Activated CD4-positive, alpha-beta T cell treated with anti-CD3 and anti-CD28 coated beads, Interleukin-2, Interleukin-4, amounts not matched to agents 100 ng/mL and 50 ng/mL, durations not matched to agents 16 hours and 8 hours (primary cell): ENCODE results near the gene LAMTOR4.
"Not testable (repeated sequence)": the region's sequence is repeated elsewhere in the genome, so short reads cannot be mapped to it uniquely, and the experiment has no call there.

Source experiments
- DNase-seq: peaks from one replicate; pipeline ENCODE4 v3.0.0-alpha.2; 2020; ENCODE audit warnings: low spot score

The LAMTOR4 gene

DNA sequence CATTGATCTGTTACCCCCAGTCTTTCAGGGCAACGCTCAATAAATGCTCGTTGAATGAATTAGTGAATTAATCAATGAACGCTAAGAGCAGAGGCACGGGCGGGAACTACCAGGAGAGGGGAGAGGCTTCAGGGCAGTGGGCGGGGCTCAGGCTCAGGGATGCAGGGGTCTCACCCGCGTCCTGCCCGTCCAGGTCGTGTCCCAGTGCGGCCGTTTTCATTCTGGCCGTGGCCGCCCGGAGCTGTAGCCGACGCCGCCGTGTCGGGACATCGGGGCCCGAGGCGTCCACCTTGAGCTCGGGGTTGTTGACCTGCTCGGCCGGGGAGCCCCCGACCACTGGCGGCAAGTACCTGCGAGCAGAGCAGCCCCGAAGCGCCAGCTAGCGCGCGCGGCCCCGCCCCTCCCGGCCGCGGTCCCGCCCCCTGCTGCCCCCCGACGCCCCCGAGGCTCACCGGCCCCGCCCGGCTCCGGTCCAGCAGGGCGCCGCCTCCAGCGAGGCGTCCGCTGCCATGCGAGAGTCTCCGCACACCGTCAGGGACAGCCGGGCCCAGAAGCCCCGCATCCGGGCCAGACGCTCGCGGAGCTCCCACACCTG lies 22.5 kb downstream of the LAMTOR4 start:
- no peak for DNase-seq

DNA sequence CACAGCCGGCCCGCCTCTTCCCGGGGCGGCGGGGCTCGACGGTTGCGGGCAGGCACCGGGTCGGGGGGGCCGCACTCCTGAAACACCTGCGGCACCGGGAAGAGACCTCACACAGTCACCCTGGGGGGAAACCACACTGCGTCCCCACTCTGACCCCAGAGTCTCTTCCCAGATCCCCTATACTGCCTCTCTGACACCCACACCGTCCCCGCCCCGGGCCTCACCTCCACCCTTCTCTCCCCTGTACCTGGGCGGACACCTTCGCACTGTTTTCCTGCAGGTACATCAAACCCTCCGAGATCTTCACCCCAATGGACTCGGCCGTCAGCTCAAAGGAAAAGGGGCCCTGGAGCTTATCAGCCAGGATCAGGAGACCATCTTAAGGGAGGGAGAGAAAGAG lies 23.1 kb downstream of the LAMTOR4 start:
- no peak for DNase-seq

DNA sequence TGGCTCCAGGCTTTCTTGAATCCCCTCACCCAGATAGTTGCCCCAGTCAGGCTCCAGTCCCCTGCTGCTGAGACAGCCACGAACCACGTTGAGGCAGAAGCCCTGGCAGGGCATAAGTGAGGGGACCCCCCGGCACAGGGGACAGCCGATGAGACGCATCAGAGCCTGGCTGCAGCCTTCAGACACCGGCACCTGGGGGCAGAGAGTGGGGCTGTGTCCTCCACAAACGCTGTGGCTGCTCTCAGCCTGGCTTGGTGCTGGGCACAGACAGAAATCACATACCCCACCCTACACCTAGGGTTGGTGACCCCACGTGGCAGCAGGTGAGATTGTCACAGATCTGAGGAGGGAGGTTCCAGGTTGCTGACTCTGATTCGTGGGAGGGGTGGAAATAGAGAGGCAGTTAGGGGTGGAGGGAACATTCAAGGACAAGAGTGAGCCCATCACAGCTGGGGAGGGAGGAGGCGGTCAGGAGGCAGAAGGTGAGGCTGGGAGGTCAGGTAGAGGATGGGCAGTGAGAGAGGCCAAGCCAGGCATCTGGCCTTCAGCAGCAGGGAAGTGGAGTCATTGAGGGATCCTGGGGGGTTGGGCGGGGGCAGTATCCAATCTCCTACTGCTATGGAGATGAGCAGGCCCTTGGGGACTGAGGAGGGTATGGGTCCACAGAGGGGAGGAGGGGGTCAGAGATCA lies 25.2 kb downstream of the LAMTOR4 start:
- no peak for DNase-seq

DNA sequence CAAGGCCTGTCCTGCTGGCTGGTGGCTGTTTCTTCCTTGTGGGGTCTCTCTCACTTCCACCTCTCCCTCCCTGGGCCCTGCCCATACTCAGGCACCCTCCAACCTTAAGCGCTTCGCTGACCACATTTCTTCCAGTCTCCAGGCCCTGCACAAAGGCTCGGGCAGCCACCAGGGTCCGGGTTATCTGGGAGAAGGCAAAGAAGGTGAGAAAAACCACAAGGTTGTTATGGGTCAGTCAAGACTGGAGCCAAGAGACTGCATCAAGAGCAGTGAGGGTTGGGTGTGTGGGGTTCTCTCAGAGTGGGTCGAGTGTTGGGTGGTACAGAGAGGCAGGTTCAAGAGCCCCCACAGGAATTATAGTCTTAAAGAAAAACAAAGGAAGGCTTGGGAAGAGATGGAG lies 25.9 kb downstream of the LAMTOR4 start:
- DNase-seq = no peak

DNA sequence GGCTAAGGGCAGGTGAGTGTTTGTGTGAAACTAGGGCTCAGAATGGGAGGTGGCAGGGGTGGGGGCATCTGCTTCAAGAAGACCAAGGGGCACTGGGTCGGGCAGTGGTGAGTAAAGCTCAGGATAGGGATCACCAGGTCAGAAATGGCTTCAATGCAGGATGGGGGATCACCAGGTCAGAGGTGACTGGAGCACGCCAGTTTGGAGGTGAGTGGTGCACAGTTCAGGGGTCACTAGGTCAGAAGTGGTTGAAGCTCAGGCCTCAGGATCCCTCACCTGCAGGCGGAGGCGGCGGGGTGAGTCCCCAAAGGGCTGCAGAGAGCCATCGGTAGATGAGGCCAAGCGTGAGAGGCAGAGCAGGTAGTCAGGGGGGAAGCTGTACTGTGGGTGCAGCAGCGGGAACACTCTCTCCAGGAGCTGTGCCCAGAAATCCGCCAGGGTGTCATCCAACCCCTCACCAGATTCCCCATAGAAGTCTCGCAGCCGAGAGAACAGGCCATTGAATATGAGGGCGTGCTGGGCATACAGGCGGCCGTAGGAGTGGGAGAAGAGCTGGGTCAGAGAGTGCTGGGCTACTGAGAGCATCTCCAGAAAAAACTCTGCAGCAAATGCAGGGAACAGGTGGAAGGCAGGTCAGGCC lies 26.7 kb downstream of the LAMTOR4 start:
- DNase-seq = no peak

DNA sequence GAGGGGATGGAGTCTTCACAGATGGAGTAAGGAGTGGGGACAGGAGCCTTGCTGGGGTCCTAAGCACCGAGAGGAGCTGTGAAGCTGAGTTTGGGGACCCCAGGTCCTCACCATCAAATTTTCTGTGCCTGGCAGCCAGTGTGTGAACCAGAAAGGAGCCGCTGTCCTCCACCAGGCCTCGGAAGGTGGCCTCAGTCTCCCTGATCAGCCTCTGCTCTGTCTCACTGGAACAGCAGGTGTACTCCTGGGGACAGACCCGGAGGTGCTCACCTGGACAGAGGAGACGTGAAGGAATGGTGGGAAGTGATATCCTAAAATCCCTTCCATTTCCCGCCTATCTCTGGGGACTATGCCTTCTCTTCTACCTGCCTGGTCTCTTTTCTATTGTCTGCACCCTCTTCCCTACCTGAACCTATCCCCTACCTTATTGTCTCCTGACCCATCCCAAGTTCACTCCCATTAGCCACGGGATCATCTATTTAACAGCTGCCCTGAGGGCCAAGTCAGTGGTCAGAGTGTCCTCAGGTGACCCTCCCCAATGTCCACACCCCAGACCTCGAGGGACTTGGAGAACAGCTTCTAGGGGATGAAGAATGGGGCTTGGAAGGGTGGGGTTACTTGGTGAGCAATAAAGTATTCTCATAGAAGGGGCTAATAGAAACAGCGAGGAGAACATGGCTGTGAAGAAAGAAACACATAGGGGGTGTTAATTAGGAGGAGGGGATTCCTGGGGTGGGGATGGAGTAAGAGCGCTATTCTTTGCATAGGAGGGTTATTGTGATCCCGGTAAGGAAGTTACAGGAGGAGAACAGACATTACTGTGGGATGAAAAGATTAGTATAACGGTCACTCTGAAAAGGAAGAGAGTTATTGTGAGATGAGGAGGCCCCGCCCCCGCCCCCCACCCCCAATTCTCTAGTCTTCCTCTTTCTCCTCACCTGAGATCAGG lies 27.7 kb downstream of the LAMTOR4 start:
- no peak for DNase-seq

DNA sequence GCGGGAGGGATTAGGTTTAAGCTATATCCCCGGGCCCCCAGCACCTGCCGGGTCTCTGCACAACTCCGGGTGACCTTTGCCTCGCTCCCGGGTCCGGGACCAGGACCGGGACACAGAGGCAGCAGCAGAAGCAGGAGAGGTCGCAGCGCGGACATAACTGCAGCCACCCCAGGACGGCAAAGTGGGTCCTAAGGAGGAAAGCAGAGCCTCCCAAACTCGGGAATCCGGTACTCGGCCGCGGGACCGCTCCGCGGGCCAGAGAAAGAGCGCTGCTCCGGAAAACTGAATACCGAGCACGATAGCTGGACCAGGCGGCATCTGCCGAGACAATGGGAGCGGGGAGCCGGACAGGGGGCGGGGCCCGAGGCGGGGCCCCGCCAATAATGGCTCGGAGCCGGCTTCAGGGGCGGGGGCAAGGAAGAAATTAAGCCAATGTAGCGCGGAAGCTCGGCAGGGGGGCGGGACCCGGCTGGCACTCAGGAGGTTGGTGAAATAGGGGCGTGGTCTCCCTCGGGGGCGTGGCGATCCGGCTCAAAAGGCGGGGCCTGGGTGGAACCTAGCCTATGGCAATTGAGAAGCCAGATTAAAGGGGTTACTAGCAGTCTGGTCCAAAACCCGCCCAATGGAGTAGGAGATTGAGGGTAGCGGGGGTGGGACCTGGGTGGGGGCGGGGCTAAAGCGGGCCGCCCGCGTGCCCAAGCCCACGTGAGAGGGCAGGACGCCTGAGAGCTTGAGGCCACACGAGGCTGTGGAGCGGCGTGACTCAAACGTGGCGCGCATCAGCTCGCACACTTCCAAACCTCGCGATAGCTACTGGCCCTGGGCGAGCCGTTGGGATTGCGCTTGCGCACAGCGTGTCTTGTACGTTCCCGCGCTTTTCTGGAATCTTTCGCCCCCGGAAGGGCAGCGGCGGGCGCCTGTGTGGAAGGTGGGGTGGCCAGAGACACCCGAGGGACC lies 28.6 kb downstream of the LAMTOR4 start, which contains the start of the genes GPC2 and STAG3:
Gene GPC2, minus strand, starts transcription at position 337 of the 957 bp plus-strand sequence. Its CDS starts 182 bp downstream, at position 155.
Gene STAG3, plus strand, starts transcription at position 874 of the 957 bp plus-strand sequence. CDS start 2,639 bp downstream, outside the sequence.
- DNase-seq = peak; percentile 97

DNA sequence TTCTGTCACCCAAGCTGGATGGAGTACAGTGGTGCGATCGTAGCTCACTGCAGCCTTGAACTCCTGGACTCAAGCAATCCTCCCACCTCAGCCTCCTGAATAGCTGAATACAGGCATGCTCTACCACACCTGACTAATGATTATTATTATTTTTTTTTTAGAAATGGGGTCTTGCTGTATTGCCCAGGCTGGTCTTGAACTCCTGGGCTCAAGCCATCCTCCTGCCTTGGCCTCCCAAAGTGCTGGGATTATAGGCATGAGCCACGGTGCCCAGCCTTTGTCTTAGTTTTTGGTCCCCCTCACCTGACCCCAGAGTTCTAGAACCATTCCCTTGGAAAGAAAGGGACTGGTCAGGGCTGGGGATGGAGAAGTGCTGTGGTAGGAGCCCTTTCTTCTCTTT lies 31.4 kb downstream of the LAMTOR4 start:
- not testable (repeated sequence) for DNase-seq

DNA sequence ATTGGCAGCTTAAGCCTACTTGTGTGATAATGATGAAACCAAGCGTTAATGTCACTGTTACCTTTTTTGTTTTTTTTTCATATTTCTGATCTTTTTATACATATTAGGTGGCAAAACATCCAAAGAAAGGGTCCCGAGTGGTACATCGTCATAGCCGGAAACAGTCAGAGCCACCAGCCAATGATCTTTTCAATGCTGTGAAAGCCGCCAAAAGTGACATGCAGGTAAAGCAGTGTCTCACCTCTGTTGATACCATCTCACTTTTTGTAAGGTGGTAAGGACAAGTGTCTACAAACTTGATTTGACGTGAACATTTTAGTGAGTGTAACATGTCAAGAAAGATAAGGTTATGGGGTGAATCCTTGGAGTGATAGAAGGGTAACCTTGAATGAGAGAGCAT lies 33.9 kb downstream of the LAMTOR4 start:
- not testable (repeated sequence) for DNase-seq

DNA sequence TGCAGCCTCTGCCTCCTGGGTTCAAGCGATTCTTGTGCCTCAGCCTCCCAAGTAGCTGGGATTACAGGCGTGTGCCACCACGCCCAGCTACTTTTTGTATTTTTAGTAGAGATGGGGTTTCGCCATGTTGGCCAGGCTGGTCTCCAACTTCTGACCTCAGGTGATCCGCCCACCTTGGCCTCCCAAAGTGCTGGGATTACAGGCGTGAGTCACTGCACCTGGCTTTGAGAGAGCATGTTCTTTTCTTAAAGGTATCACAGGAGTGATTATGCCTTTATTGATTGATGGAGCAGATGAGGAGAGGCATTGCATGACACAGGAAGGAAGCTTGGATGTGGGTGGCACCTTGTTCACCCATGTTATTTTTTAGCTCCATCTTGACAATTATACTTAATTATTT lies 34.4 kb downstream of the LAMTOR4 start:
- DNase-seq = not testable (repeated sequence)

DNA sequence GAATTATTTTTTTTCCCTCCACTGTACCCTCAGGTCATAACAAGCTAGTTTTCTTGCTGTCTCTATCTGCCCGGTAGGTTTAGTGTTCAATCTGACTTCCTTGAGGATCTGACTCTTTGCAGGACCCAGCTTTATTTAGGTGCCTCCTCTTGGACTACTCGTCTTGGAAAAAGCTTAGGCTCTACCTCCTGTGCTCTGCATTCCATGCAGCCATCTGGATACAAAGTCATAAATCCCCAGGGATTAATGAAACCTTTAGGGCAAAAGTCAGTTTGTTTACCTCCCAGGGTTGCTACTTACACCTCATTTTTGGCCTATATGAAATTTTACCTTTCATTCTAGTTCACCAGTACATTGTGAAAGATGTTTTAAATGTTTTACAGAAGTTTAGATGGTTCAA lies 37.0 kb downstream of the LAMTOR4 start:
- DNase-seq = no peak

DNA sequence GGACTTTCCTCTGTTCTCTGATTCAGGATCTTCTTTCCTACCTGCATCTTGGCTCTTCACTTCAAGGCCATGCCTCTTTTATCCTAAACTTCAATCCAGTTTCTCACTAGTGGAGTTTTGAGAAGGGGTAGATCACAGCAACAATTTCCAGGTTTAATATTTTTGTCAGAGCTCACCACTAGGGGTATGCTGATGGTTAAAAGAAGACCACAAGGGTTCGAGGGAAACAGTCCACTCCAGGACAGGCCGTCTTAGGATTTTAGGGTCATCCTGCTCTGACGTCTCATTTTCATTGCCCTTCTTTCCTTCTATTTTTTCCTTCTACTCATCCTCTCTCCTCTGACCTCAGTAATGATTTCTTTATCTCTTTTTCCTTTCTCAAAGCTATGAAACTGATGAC lies 40.3 kb downstream of the LAMTOR4 start:
- no peak for DNase-seq

DNA sequence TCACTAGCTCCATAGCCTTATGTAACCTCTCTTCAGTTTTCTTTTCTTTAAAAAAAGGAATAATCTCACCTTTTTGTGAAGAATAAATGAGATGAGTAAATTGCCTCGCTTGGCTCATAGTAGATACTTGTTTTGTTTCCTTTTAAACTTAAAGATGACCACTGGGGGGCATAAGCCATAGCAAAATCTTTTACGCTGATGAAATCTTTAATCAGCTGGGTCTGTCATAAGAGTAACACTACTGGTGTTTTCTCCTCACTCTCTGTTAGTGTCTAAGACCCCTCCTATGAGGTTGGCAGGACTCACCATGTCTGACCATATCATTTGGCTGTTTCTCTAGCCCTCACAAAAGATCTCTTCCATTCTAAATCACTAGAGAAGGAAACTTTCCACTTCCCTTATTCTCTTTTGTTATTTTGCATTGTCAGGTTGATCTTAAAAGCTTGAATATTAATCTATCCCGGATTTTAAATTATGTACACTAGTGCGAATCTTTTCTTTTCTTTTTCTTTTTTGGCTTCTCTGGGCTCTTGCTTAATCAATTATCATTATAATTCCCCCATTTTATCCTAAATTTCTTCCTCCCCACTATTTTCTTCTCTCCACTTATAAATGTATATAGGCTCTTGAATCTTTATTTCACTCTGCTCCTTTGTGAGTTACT lies 41.5 kb downstream of the LAMTOR4 start:
- peak; percentile 66 for DNase-seq

DNA sequence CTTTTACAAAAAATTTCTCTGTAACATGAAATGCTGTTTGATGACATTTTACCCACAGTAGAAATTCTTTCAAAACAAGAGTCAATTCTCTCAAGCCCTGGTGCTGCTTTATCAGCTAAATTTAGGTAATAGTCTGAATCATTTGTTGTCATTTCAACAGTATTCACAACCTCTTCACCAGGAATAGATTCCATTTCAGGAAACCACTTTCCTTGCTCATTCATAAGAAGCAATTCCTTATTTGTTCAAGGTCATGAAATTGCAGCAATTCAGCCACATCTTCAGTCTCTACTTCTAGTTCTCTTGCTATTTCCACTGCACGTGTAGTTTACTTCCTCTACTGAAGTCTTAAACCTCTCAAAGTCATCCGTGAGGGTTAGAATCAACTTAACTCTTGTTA lies 43.1 kb downstream of the LAMTOR4 start:
- DNase-seq = no peak

DNA sequence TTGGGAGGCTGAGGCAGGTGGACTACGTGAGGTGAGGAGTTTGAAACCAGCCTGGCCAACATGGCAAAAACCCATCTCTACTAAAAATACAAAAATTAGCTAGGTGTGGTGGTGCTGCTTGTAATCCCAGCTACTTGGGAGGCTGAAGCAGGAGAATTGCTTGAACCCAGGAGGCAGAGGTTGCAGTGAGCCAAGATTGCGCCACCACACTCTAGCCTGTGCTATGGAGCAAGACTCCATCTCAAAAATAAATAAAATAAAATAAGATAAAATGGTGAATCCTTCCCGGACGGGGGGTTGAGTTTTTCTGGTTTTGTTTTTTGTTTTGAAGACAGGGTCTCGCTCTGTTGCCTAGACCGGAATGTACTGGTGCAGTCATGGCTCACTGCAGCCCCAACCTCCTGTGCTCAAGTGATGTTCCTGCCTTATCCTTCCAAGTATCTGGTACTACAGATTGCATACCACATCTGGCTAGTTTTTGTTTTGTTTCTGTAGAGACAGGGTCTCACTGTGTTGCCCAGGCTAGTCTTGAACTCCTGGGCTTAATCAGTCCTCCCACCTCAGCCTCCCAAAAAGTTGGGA lies 43.7 kb downstream of the LAMTOR4 start:
- not testable (repeated sequence) for DNase-seq

DNA sequence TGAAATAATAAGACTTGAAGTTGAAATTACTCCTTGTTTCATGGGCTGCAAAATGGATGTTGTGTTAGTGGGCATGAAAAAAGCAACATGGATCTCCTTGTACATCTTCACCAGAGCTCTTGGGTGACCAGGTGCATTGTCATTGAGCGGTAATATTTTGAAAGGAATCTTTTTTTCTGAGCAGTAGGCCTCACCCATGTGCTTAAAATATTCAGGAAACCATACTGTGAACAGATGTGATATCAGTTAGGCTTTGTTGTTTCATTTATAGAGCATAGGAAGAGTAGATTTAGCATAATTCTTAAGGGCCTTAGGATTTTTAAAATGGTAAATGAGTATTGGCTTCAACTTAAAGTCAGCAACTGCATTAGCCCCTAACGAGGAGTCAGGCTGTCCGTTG lies 44.3 kb downstream of the LAMTOR4 start:
- no peak for DNase-seq

DNA sequence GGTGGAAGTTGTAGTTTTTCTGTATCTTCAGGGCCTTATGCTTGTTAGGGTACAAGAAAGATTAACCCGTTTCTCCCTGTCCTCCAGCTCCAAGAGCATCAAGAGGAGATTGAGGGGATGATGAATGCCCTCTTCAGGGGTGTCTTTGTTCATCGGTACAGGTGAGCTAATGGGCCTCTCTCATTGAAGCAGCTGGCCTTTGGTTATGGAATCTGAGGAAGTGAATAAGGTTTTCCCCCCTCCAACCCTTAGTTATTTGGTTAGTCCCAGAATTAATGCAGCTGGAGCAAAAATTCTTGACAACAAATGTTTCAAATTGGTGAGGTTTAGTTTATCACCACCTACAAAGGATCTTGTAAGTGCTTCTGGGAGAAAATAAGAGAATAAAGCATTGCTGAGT lies 46.5 kb downstream of the LAMTOR4 start:
- DNase-seq = no peak

DNA sequence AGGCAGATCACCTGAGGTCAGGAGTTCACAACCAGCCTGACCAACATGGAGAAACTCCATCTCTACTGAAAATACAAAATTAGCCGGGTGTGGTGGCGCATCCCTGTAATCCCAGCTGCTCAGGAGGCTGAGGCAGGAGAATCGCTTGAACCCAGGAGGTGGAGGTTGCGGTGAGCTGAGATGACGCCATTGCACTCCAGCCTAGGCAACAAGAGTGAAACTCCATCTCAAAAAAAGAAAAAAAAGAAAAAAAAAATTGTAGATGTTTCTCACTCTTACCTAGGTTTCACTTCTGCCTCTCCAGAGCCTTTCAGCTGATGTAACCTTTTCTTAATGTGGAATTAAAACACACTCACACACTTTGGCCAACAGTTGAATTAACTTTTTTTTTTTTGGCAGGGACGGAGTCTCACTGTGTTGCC lies 47.2 kb downstream of the LAMTOR4 start:
- DNase-seq = not testable (repeated sequence)

DNA sequence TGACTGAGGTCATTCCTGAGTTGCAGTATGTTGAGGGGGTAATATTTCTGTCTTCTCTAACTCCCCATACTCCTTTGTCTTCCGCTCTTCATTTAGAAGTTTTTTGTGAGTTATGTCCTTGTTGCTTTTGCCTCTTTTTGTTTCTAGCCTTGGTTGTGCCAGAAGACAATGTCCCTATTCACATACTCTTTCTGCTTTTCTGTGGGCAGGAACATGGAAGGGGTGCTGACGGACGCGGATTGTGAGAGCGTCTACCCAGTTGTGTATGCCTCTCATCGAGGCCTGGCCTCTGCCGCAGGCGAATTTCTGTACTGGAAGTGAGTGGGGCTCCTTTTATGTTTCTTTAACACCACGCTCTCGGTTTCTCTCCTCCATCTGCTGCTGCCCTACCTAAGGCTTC lies 49.5 kb downstream of the LAMTOR4 start:
- DNase-seq = no peak

DNA sequence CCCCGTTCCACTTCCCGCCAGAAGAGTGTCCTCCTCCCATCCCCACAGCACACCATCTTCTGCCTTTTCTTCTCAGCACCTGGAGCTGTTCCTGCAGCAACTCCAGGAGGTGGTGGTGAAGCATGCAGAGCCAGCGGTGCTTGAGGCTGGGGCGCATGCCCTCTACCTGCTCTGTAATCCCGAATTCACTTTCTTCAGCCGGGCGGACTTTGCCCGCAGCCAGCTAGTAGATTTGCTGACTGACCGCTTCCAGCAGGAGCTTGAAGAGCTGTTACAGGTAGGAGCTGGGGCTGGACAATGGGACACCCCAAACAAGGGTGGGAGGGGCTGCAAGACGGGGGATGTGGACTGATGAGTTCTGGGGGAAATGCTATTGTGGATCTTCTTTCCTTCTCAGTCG lies 52.0 kb downstream of the LAMTOR4 start:
- DNase-seq = no peak
